IPS DF 6.9 (cell line): Measurements from ENCODE around the gene NSMCE1.

ENCODE experiments used
- DNase-seq: peaks from one replicate; pipeline ENCODE4 v3.0.0-alpha.2; 2013; ENCODE audit warnings: low read depth, low spot score
- H3K27ac ChIP-seq: one replicate; pipeline ENCODE4 v1.5.1; 2013; ENCODE audit warnings: low read length, control low read depth
- H3K27me3 ChIP-seq: 2 replicates; pipeline ENCODE4 v1.6.1; 2013; ENCODE audit warnings: mild to moderate bottlenecking, low read length; ENCODE audit not compliant: control insufficient read depth, insufficient read depth
- H3K36me3 ChIP-seq: 2 replicates; pipeline ENCODE4 v1.6.1; 2013; ENCODE audit warnings: low read length; ENCODE audit not compliant: control insufficient read depth, insufficient read depth
- H3K4me1 ChIP-seq: 2 replicates; pipeline ENCODE4 v1.6.1; 2013; ENCODE audit warnings: low read length; ENCODE audit not compliant: control insufficient read depth, insufficient read depth
- H3K4me3 ChIP-seq: 2 replicates; pipeline ENCODE4 v1.5.1; 2013; ENCODE audit warnings: mild to moderate bottlenecking, low read length
- H3K9me3 ChIP-seq: 2 replicates; pipeline ENCODE4 v1.6.1; 2013; ENCODE audit warnings: low read length, inconsistent platforms; ENCODE audit not compliant: control insufficient read depth, insufficient read depth
- WGBS: extraction: QIAGEN DNeasy Blood & Tissue Kit; methylation state at CpG from one replicate; pipeline ENCODE4 v1.1.7; 2013; ENCODE audit warnings: mixed read lengths, missing lambda C conversion rate; ENCODE audit not compliant: insufficient read length, insufficient coverage; 5-methylcytosine and 5-hydroxymethylcytosine counted together

Gene NSMCE1

DNA sequence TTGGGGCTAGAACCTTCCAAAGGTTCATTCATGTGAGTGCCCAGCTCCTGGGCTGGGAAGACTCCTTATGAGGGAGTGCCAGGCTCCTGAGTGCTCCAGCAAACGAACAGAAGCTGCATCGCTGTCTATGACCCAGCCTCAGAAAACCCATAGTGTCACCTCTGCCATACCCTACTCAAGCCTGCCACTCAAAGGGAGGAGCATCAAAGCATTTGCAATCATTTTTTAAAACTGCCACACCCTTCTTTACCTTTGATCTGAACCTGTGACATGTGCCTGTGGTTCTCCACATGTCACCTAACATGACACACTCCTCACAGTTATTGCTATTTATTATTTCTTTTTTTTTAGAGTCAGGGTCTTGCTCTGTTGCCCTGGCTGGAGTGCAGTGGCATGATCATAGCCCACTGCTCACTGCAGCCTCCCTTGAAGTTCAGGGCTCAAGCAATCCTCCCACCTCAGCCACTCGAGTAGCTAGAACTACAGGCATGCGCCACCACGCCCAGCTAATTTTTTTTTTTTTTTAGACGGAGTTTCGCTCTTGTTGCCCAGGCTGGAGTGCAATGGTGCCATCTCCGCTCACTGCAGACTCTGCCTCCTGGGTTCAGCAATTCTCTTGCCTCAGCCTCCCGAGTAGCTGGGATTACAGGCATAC, 72.5 kb downstream of the NSMCE1 start:
- Histone ChIP-seq H3K27ac (no peak overlapping the region), H3K27me3 (no peaks in the 10 kb centered on the region), H3K9me3 (no peaks in the 10 kb centered on the region), H3K4me3 (no peak overlapping the region), H3K36me3 (no peaks in the 10 kb centered on the region), H3K4me1 (no peaks in the 10 kb centered on the region)
- no peak for DNase-seq
- WGBS: no CpG with 5 or more reads among the region's 9 CpGs

DNA sequence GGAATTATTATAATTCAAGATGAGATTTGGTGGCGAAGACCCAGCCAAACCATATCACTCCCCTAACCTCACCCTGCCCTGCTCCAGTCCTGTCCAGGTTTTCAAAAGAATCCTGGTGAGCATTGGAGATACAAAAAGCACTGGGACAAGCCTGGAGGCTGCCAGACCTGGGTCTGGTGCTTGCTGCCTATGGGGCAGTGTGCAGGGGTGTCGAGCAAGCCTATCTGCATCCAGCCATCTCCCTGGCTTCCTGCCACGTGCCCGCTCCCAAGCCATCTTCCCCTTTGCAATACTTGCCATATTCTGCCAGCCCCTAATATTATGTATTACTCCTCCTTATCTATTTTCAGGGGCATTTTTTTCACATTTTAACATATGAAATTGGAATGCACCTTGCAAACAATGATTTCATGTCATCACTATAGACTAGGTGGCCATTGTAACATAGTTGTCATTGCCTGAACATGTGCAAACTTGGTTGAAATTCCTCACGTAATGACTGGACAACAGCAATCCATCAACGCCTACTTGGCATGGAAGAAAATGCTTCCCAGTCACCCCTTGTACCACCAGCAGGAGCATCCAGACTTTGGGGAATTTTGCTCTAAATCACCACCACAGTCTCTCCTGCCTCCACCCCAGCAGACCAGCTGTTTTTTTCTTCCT, 73.4 kb downstream of the NSMCE1 start:
- Histone ChIP-seq H3K4me1 (no peaks in the 10 kb centered on the region), H3K9me3 (no peaks in the 10 kb centered on the region), H3K4me3 (no peak overlapping the region), H3K36me3 (no peaks in the 10 kb centered on the region), H3K27ac (no peak overlapping the region), H3K27me3 (no peaks in the 10 kb centered on the region)
- no peak for DNase-seq
- WGBS: no CpG with 5 or more reads among the region's 6 CpGs

GRCh38 chr16:27193300-27193990, 75.1 kb downstream of the NSMCE1 start:
- H3K9me3 ChIP-seq: no peaks in the 10 kb centered on the region
- H3K4me3 ChIP-seq: no peak overlapping the region
- no peak for DNase-seq
- H3K27ac ChIP-seq: no peak overlapping the region
- no peaks in the 10 kb centered on the region for H3K4me1 ChIP-seq
- no CpG with 5 or more reads among the region's 6 CpGs for WGBS
- no peaks in the 10 kb centered on the region for H3K36me3 ChIP-seq
- no peaks in the 10 kb centered on the region for H3K27me3 ChIP-seq

DNA sequence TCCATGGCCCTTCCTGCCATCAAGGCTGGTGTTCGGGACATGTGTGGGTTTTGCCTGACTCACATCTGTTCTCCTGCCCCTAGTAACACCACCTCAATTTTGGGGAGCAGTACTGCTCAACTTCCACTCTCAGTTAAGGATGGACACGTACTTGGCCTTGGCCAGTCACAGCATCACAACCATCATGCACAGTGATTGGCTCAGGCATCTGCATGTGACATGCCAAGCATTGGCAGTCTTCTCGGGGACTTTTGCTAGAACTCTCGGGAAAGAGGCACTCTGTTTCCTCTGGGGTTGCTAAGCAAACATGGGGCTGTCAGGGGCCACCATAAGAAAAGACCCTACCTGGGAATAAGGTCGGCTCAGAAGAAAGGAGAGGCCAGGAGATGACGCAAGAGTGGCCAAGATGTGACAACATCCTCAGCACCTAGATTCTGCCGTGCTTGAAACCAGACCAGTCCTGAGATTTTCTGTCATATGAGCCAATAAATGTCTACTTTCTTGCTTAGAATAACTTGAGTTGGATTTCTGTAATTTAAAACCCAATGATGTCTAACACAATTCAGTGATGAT, 77.1 kb downstream of the NSMCE1 start:
- no peak for DNase-seq
- Histone ChIP-seq H3K27me3 (no peaks in the 10 kb centered on the region), H3K4me1 (no peaks in the 10 kb centered on the region), H3K36me3 (no peaks in the 10 kb centered on the region), H3K9me3 (no peaks in the 10 kb centered on the region), H3K27ac (no peak overlapping the region), H3K4me3 (no peak overlapping the region)
- no CpG with 5 or more reads among the region's 7 CpGs for WGBS

- no peak for DNase-seq
- no CpG with 5 or more reads among the region's 12 CpGs for WGBS
- H3K4me1 ChIP-seq: no peaks in the 10 kb centered on the region
Measured at GRCh38 chr16:27190316-27190871, 78.2 kb downstream of the NSMCE1 start.

GRCh38 chr16:27189335-27189972, 79.1 kb downstream of the NSMCE1 start:
- Histone ChIP-seq H3K9me3 (no peaks in the 10 kb centered on the region), H3K27me3 (no peaks in the 10 kb centered on the region), H3K4me1 (no peaks in the 10 kb centered on the region), H3K36me3 (no peaks in the 10 kb centered on the region), H3K4me3 (no peak overlapping the region), H3K27ac (no peak overlapping the region)
- WGBS: no CpG with 5 or more reads among the region's 13 CpGs
- no peak for DNase-seq

More at GRCh38 chr16:27190316-27190871, 78.2 kb downstream of the NSMCE1 start:
- no peaks in the 10 kb centered on the region for H3K27me3 ChIP-seq
- H3K27ac ChIP-seq: no peak overlapping the region
- no peak overlapping the region for H3K4me3 ChIP-seq
- no peaks in the 10 kb centered on the region for H3K36me3 ChIP-seq
- H3K9me3 ChIP-seq: no peaks in the 10 kb centered on the region

DNA sequence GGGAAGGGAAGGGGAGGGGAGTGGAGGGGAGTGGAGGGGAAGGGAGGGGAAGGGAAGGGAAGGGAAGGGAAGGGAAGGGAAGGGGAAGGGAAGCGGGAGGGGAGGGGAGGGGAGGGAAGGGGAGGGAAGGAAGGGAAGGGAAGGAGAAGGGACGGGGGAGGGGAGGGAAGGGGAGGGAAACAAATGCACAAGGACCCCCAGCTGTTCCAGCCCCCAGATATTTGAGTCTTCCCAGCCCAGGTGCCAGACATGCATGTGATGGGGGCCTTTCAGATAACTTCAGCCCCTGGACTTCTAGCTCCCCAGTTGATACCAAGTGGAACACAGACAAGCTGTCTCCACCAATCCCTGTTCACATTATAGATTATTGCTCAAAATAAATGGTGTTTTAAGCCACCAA, 79.9 kb downstream of the NSMCE1 start:
- Histone ChIP-seq H3K9me3 (no peaks in the 10 kb centered on the region), H3K4me3 (no peak overlapping the region), H3K27me3 (no peaks in the 10 kb centered on the region), H3K27ac (no peak overlapping the region), H3K4me1 (no peaks in the 10 kb centered on the region), H3K36me3 (no peaks in the 10 kb centered on the region)
- DNase-seq: no peak
- WGBS: no CpG with 5 or more reads among the region's 2 CpGs

GRCh38 chr16:27185776-27186130, 82.8 kb downstream of the NSMCE1 start:
- Histone ChIP-seq H3K9me3 (no peaks in the 10 kb centered on the region), H3K27me3 (no peaks in the 10 kb centered on the region), H3K4me1 (no peaks in the 10 kb centered on the region), H3K4me3 (no peak overlapping the region), H3K36me3 (no peaks in the 10 kb centered on the region), H3K27ac (no peak overlapping the region)
- WGBS: no CpG with 5 or more reads among the region's 1 CpG
- DNase-seq: no peak

DNA sequence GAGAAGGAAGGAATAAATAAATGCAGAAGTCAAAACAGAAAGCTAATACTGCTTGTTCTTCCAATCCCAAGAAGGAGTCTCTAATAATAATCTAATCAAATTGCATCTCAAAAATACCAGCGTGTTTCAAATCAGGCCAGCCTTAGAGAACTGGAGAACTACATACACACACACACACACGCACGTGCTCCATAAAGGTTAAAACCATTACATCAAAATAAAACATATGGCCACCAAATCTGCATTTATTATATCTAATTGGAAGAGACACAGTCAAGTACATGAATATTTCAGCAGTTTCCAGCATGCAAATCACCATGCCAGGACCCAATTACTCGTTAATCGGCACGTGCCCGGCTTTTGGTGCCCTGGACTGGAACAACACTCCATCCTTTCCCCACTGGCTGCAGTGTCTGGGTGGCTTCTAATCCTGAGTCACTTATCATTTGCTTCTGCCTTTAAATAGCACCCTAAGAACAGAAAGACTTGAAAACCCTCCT, 85.6 kb downstream of the NSMCE1 start:
- H3K4me1 ChIP-seq: peaks cover 1% of the 10 kb centered on the region; the same call in 1 of the 2 replicates
- H3K36me3 ChIP-seq: no peaks in the 10 kb centered on the region
- DNase-seq: no peak
- H3K27me3 ChIP-seq: no peaks in the 10 kb centered on the region
- H3K4me3 ChIP-seq: no peak overlapping the region
- no peak overlapping the region for H3K27ac ChIP-seq
- no CpG with 5 or more reads among the region's 7 CpGs for WGBS
- H3K9me3 ChIP-seq: no peaks in the 10 kb centered on the region
